Measurements from ENCODE around the gene ADAM29.
"Not testable (repeated sequence)": the region's sequence is repeated elsewhere in the genome, so short reads cannot be mapped to it uniquely, and the experiment has no call there.

ADAM29 gene

GRCh38 chr4:174918058-174918457, at the start of gene ADAM29:
ADAM29 (plus strand) TSS chr4:174918358; CDS start chr4:174975526, 57,168 bp downstream.
- DNase-seq, result no peak

- DNase-seq, result no peak
These were observed 48.8 kb upstream of the ADAM29 start for GRCh38 chr4:174869339-174869738.

- DNase-seq, result no peak
These were observed 47.8 kb upstream of the ADAM29 start for GRCh38 chr4:174870311-174870710.

GRCh38 chr4:174871407-174871806, 46.8 kb upstream of the ADAM29 start:
- DNase-seq, result no peak

GRCh38 chr4:174873146-174873545, 45.0 kb upstream of the ADAM29 start:
- not testable (repeated sequence) for DNase-seq

- no peak for DNase-seq
These were observed 44.2 kb upstream of the ADAM29 start for GRCh38 chr4:174873931-174874330.

GRCh38 chr4:174874898-174875297, 43.3 kb upstream of the ADAM29 start:
- no peak for DNase-seq

- DNase-seq, result no peak
These were observed 38.2 kb upstream of the ADAM29 start for GRCh38 chr4:174880001-174880400.

- no peak for DNase-seq
These were observed 35.7 kb upstream of the ADAM29 start for GRCh38 chr4:174882317-174882992.

- DNase-seq, result no peak
These were observed 10.7 kb upstream of the ADAM29 start for GRCh38 chr4:174907508-174907907.

GRCh38 chr4:174910271-174910670, 7.9 kb upstream of the ADAM29 start:
- DNase-seq, result no peak

GRCh38 chr4:174912919-174913543, 5.1 kb upstream of the ADAM29 start:
- no peak for DNase-seq

- DNase-seq, result no peak
These were observed 1.8 kb downstream of the ADAM29 start for GRCh38 chr4:174919886-174920423.

- DNase-seq, result no peak
These were observed 8.8 kb downstream of the ADAM29 start for GRCh38 chr4:174926958-174927357.

- DNase-seq, result no peak
These were observed 10.0 kb downstream of the ADAM29 start for GRCh38 chr4:174928174-174928573.

- no peak for DNase-seq
These were observed 10.6 kb downstream of the ADAM29 start for GRCh38 chr4:174928575-174929253.

- no peak for DNase-seq
These were observed 11.2 kb downstream of the ADAM29 start for GRCh38 chr4:174929346-174929745.

- no peak for DNase-seq
These were observed 12.7 kb downstream of the ADAM29 start for GRCh38 chr4:174930895-174931294.

GRCh38 chr4:174933083-174933482, 14.9 kb downstream of the ADAM29 start:
- DNase-seq, result no peak

- no peak for DNase-seq
These were observed 16.2 kb downstream of the ADAM29 start for GRCh38 chr4:174934360-174934759.

GRCh38 chr4:174935607-174936006, 17.4 kb downstream of the ADAM29 start:
- no peak for DNase-seq

GRCh38 chr4:174940002-174940401, 21.8 kb downstream of the ADAM29 start:
- DNase-seq, result no peak

GRCh38 chr4:174946246-174946645, 28.1 kb downstream of the ADAM29 start:
- no peak for DNase-seq

GRCh38 chr4:174948826-174949225, 30.7 kb downstream of the ADAM29 start:
- DNase-seq, result no peak

Measured in SIG-M5 (cell line).